ENCODE data around the gene PLA2G2C.

PLA2G2C gene

GRCh38 chr1:20183035-20183434 is 3.3 kb downstream of the PLA2G2C start:
- DNase-seq, result no peak

- no peak for DNase-seq
Measured at GRCh38 chr1:20182415-20182814, 3.9 kb downstream of the PLA2G2C start.

GRCh38 chr1:20180844-20181207 is 5.5 kb downstream of the PLA2G2C start:
- DNase-seq, result no peak

GRCh38 chr1:20180129-20180843 is 6.0 kb downstream of the PLA2G2C start:
- DNase-seq, result no peak

- DNase-seq, result no peak
Measured at GRCh38 chr1:20179371-20180128, 6.8 kb downstream of the PLA2G2C start.

- DNase-seq, result no peak
Measured at GRCh38 chr1:20178634-20179370, 7.5 kb downstream of the PLA2G2C start.

- no peak for DNase-seq
Measured at GRCh38 chr1:20174937-20175666, 11.2 kb downstream of the PLA2G2C start.

- DNase-seq, result no peak
Measured at GRCh38 chr1:20172033-20172590, 14.2 kb downstream of the PLA2G2C start.

GRCh38 chr1:20169932-20170331 is 16.4 kb downstream of the PLA2G2C start:
- no peak for DNase-seq

- DNase-seq, result no peak
Measured at GRCh38 chr1:20168564-20169491, 17.5 kb downstream of the PLA2G2C start.

GRCh38 chr1:20167126-20167525 is 19.2 kb downstream of the PLA2G2C start:
- DNase-seq, result no peak

- DNase-seq, result no peak
Measured at GRCh38 chr1:20166051-20166450, 20.3 kb downstream of the PLA2G2C start.

GRCh38 chr1:20165522-20165951 is 20.8 kb downstream of the PLA2G2C start:
- no peak for DNase-seq

- DNase-seq, result no peak
Measured at GRCh38 chr1:20164694-20165202, 21.6 kb downstream of the PLA2G2C start.

GRCh38 chr1:20160034-20160433 is 26.3 kb downstream of the PLA2G2C start:
- DNase-seq, result no peak

GRCh38 chr1:20158358-20159070 is 27.8 kb downstream of the PLA2G2C start:
- DNase-seq, result no peak

GRCh38 chr1:20154301-20154831 is 32.0 kb downstream of the PLA2G2C start:
- no peak for DNase-seq

GRCh38 chr1:20153000-20153418 is 33.3 kb downstream of the PLA2G2C start:
- DNase-seq, result no peak

GRCh38 chr1:20152599-20152930 is 33.8 kb downstream of the PLA2G2C start:
- DNase-seq, result no peak

GRCh38 chr1:20151906-20152598 is 34.3 kb downstream of the PLA2G2C start:
- peak; percentile 6 for DNase-seq
